Measurements from ENCODE around the gene GALNT14.

GALNT14 gene

GRCh38 chr2:31083234-31083993 is 54.8 kb downstream of the GALNT14 start:
- no peak overlapping the region for H3K4me3 Mint-ChIP-seq
- no peaks in the 10 kb centered on the region for H3K36me3 Mint-ChIP-seq (ENCODE audit: low read depth)
- no peaks in the 10 kb centered on the region for H3K4me1 Mint-ChIP-seq (ENCODE audit: low read depth)
- H3K27me3 Mint-ChIP-seq, result no peaks in the 10 kb centered on the region
- H3K27ac Mint-ChIP-seq, result no peak overlapping the region
- H3K9me3 Mint-ChIP-seq, result no peaks in the 10 kb centered on the region

- Mint-ChIP-seq H3K27ac (no peak overlapping the region), H3K27me3 (no peaks in the 10 kb centered on the region), H3K4me1 (ENCODE audit: low read depth) (no peaks in the 10 kb centered on the region), H3K4me3 (no peak overlapping the region), H3K36me3 (ENCODE audit: low read depth) (no peaks in the 10 kb centered on the region), H3K9me3 (no peaks in the 10 kb centered on the region)
Measured at GRCh38 chr2:31082002-31082401, 56.2 kb downstream of the GALNT14 start.

- no peaks in the 10 kb centered on the region for H3K27me3 Mint-ChIP-seq
- H3K4me3 Mint-ChIP-seq, result no peak overlapping the region
- no peaks in the 10 kb centered on the region for H3K9me3 Mint-ChIP-seq
- no peaks in the 10 kb centered on the region for H3K36me3 Mint-ChIP-seq (ENCODE audit: low read depth)
- H3K4me1 Mint-ChIP-seq (ENCODE audit: low read depth), result no peaks in the 10 kb centered on the region
- no peak overlapping the region for H3K27ac Mint-ChIP-seq
Measured at GRCh38 chr2:31081492-31081891, 56.7 kb downstream of the GALNT14 start.

- Mint-ChIP-seq H3K9me3 (no peaks in the 10 kb centered on the region), H3K27ac (no peak overlapping the region), H3K4me1 (ENCODE audit: low read depth) (no peaks in the 10 kb centered on the region), H3K27me3 (no peaks in the 10 kb centered on the region), H3K36me3 (ENCODE audit: low read depth) (no peaks in the 10 kb centered on the region), H3K4me3 (no peak overlapping the region)
Measured at GRCh38 chr2:31080361-31080760, 57.9 kb downstream of the GALNT14 start.

GRCh38 chr2:31079665-31080064 is 58.6 kb downstream of the GALNT14 start:
- Mint-ChIP-seq H3K27ac (no peak overlapping the region), H3K27me3 (no peaks in the 10 kb centered on the region), H3K4me3 (no peak overlapping the region), H3K9me3 (no peaks in the 10 kb centered on the region), H3K4me1 (ENCODE audit: low read depth) (no peaks in the 10 kb centered on the region), H3K36me3 (ENCODE audit: low read depth) (no peaks in the 10 kb centered on the region)

GRCh38 chr2:31078579-31079105 is 59.6 kb downstream of the GALNT14 start:
- Mint-ChIP-seq H3K36me3 (ENCODE audit: low read depth) (no peaks in the 10 kb centered on the region), H3K4me1 (ENCODE audit: low read depth) (no peaks in the 10 kb centered on the region), H3K27ac (no peak overlapping the region), H3K9me3 (no peaks in the 10 kb centered on the region), H3K27me3 (no peaks in the 10 kb centered on the region), H3K4me3 (no peak overlapping the region)

GRCh38 chr2:31078011-31078410 is 60.2 kb downstream of the GALNT14 start:
- no peaks in the 10 kb centered on the region for H3K4me1 Mint-ChIP-seq (ENCODE audit: low read depth)
- H3K36me3 Mint-ChIP-seq (ENCODE audit: low read depth), result no peaks in the 10 kb centered on the region
- H3K27me3 Mint-ChIP-seq, result no peaks in the 10 kb centered on the region
- H3K4me3 Mint-ChIP-seq, result no peak overlapping the region
- no peak overlapping the region for H3K27ac Mint-ChIP-seq
- no peaks in the 10 kb centered on the region for H3K9me3 Mint-ChIP-seq

- Mint-ChIP-seq H3K9me3 (no peaks in the 10 kb centered on the region), H3K4me1 (ENCODE audit: low read depth) (no peaks in the 10 kb centered on the region), H3K36me3 (ENCODE audit: low read depth) (no peaks in the 10 kb centered on the region)
Measured at GRCh38 chr2:31075941-31076590, 62.2 kb downstream of the GALNT14 start.

GRCh38 chr2:31075431-31075830 is 62.8 kb downstream of the GALNT14 start:
- H3K27ac Mint-ChIP-seq, result no peak overlapping the region
- no peaks in the 10 kb centered on the region for H3K36me3 Mint-ChIP-seq (ENCODE audit: low read depth)
- H3K27me3 Mint-ChIP-seq, result no peaks in the 10 kb centered on the region
- no peak overlapping the region for H3K4me3 Mint-ChIP-seq
- no peaks in the 10 kb centered on the region for H3K4me1 Mint-ChIP-seq (ENCODE audit: low read depth)
- no peaks in the 10 kb centered on the region for H3K9me3 Mint-ChIP-seq

More at GRCh38 chr2:31075941-31076590, 62.2 kb downstream of the GALNT14 start:
- Mint-ChIP-seq H3K27ac (no peak overlapping the region), H3K27me3 (no peaks in the 10 kb centered on the region), H3K4me3 (no peak overlapping the region)

GRCh38 chr2:31071741-31072140 is 66.5 kb downstream of the GALNT14 start:
- no peaks in the 10 kb centered on the region for H3K9me3 Mint-ChIP-seq
- H3K36me3 Mint-ChIP-seq (ENCODE audit: low read depth), result no peaks in the 10 kb centered on the region
- no peak overlapping the region for H3K4me3 Mint-ChIP-seq
- H3K27ac Mint-ChIP-seq, result no peak overlapping the region
- H3K27me3 Mint-ChIP-seq, result no peaks in the 10 kb centered on the region
- H3K4me1 Mint-ChIP-seq (ENCODE audit: low read depth), result no peaks in the 10 kb centered on the region

GRCh38 chr2:31070339-31071125 is 67.7 kb downstream of the GALNT14 start:
- H3K36me3 Mint-ChIP-seq (ENCODE audit: low read depth), result no peaks in the 10 kb centered on the region
- H3K27ac Mint-ChIP-seq, result no peak overlapping the region
- no peaks in the 10 kb centered on the region for H3K27me3 Mint-ChIP-seq
- H3K4me3 Mint-ChIP-seq, result no peak overlapping the region
- no peaks in the 10 kb centered on the region for H3K4me1 Mint-ChIP-seq (ENCODE audit: low read depth)
- H3K9me3 Mint-ChIP-seq, result no peaks in the 10 kb centered on the region

- Mint-ChIP-seq H3K27me3 (no peaks in the 10 kb centered on the region), H3K27ac (no peak overlapping the region), H3K36me3 (ENCODE audit: low read depth) (no peaks in the 10 kb centered on the region), H3K9me3 (no peaks in the 10 kb centered on the region), H3K4me3 (no peak overlapping the region), H3K4me1 (ENCODE audit: low read depth) (no peaks in the 10 kb centered on the region)
Measured at GRCh38 chr2:31069643-31070325, 68.5 kb downstream of the GALNT14 start.

- Mint-ChIP-seq H3K27me3 (no peaks in the 10 kb centered on the region), H3K4me3 (no peak overlapping the region), H3K4me1 (ENCODE audit: low read depth) (no peaks in the 10 kb centered on the region), H3K27ac (no peak overlapping the region), H3K36me3 (ENCODE audit: low read depth) (no peaks in the 10 kb centered on the region), H3K9me3 (no peaks in the 10 kb centered on the region)
Measured at GRCh38 chr2:31067259-31067658, 71.0 kb downstream of the GALNT14 start.

- Mint-ChIP-seq H3K27ac (no peak overlapping the region), H3K4me3 (no peak overlapping the region), H3K36me3 (ENCODE audit: low read depth) (no peaks in the 10 kb centered on the region), H3K4me1 (ENCODE audit: low read depth) (no peaks in the 10 kb centered on the region), H3K9me3 (no peaks in the 10 kb centered on the region), H3K27me3 (no peaks in the 10 kb centered on the region)
Measured at GRCh38 chr2:31066551-31066950, 71.7 kb downstream of the GALNT14 start.

All from stimulated activated naive CD8-positive, alpha-beta T cell treated with anti-CD3 and anti-CD28 coated beads, Interleukin-15, Interleukin-2, amounts not matched to agents 100 ng/mL and 50 ng/mL, for 24 hours (primary cell).